Melanocyte of skin (primary cell): ENCODE results near the gene ZFP90. TPM values are rescaled to one million over a fixed set of nuclear protein-coding genes. Genes with fewer than 3 reads are reported as not detected.

Experiments
- small RNA-seq, 2 donors: library from RNA; depleted of rRNA; stranded (forward); fragments of <200 nt; gene quantifications; one replicate each; pipeline ENCODE3, GENCODE V24; 2012
- total RNA-seq, 2 donors: library from RNA; depleted of rRNA; stranded (reverse); fragments of >200 nt; gene quantifications; 2 replicates each; pipeline ENCODE4 v1.2.3, GENCODE V29; 2012

ZFP90 gene
- total RNA-seq, result 10 to 100 TPM; 13.0 to 23.1 TPM

GRCh38 chr16:68538880-68539701, at the start of gene ZFP90:
ZFP90 (plus strand) TSS chr16:68539291; CDS start chr16:68539793, 502 bp downstream.

Small RNA genes within 50 kb of the gene (small RNA-seq; reads per million reads assigned to genes)
- 0 to 0.13 reads per million in 2 donors for gene RNU4-36P

Other genes with a start within 250 kb of the ZFP90 start
- gene SLC7A6OS, start 228.3 kb upstream of the ZFP90 start, total RNA-seq, result 10 to 100 TPM; 15.8 to 21.6 TPM
- 10 to 100 TPM; 61.6 to 79.9 TPM for gene PRMT7, start 228.3 kb upstream of the ZFP90 start, total RNA-seq
- under 1 TPM in 1 of 2 donors, not detected in 1; 0.34 TPM for gene SMPD3, start 90.8 kb upstream of the ZFP90 start, total RNA-seq
- 100 to 1,000 TPM; 233 to 309 TPM for gene CDH3, start 106.0 kb downstream of the ZFP90 start, total RNA-seq
- gene CDH1, start 198.0 kb downstream of the ZFP90 start, total RNA-seq, result 10 to 100 TPM; 50.6 to 62.6 TPM